ENCODE results near the gene GAK. TPM values are rescaled to one million over a fixed set of nuclear protein-coding genes. Genes with fewer than 3 reads are reported as not detected.
A peak's percentile ranks its signal among the peaks of the same experiment; 100 is the strongest.

The GAK gene
- total and polyA plus RNA-seq, 2 donors from 2014 or later = 92.0 to 124 TPM

GRCh38 chr4:814312-814850, 117.7 kb downstream of the GAK start:
- Histone ChIP-seq H3K9ac (ENCODE audit: low read length in 3 of 3) (no peak overlapping the region), H3K4me1 (ENCODE audit: control insufficient read depth in 2 of 3, insufficient read depth in 2 of 3, low read depth in 1 of 3, low read length in 3 of 3) (no peaks in the 10 kb centered on the region), H3K9me3 (ENCODE audit: control insufficient read depth in 2 of 3, insufficient read depth in 1 of 3, low read length in 3 of 3) (no peaks in the 10 kb centered on the region), H3K4me3 (ENCODE audit: low read length in 3 of 3) (no peak overlapping the region), H3K27me3 (ENCODE audit: control insufficient read depth, insufficient read depth, low read length) (no peaks in the 10 kb centered on the region), H3K36me3 (ENCODE audit: control insufficient read depth in 2 of 3, insufficient read depth in 3 of 3, low read length in 3 of 3) (no peaks in the 10 kb centered on the region), H3K27ac (ENCODE audit: low read depth in 2 of 2, low read length in 2 of 2) (no peak overlapping the region)
- TF ChIP-seq, protein P1, sequence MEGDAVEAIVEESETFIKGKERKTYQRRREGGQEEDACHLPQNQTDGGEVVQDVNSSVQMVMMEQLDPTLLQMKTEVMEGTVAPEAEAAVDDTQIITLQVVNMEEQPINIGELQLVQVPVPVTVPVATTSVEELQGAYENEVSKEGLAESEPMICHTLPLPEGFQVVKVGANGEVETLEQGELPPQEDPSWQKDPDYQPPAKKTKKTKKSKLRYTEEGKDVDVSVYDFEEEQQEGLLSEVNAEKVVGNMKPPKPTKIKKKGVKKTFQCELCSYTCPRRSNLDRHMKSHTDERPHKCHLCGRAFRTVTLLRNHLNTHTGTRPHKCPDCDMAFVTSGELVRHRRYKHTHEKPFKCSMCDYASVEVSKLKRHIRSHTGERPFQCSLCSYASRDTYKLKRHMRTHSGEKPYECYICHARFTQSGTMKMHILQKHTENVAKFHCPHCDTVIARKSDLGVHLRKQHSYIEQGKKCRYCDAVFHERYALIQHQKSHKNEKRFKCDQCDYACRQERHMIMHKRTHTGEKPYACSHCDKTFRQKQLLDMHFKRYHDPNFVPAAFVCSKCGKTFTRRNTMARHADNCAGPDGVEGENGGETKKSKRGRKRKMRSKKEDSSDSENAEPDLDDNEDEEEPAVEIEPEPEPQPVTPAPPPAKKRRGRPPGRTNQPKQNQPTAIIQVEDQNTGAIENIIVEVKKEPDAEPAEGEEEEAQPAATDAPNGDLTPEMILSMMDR (IDR thresholded peaks at IDR 0.05; ENCODE audit: borderline replicate concordance, extremely low read depth, insufficient read depth) = no peak
- FAIRE-seq (no peak), DNase-seq (peak in 1 of 5 donors; percentile 60)
- intact Hi-C loops (cut with DNase I) = no loop called here

DNA sequence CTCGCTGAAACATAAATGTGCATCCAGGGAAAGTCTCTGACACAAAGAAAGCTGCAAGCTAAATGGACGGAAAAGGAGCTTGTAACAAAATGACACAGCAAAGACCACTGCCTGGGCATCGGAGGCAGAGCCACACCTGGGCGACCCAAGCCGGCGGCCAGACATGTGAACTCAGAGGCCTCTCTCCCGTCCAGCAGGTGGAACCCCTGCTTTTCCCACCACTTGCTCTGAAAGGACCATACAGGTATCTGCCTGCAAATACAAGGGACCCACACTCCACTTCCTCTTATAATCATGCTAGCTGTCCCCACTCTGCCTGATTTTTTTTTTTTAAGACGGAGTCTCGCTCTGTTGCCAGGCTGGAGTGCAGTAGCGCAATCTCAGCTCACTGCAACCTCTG, 118.2 kb downstream of the GAK start:
- no peaks in the 10 kb centered on the region for H3K36me3 ChIP-seq (ENCODE audit: control insufficient read depth in 2 of 3, insufficient read depth in 3 of 3, low read length in 3 of 3)
- DNase-seq = no peak
- H3K27ac ChIP-seq (ENCODE audit: low read depth in 2 of 2, low read length in 2 of 2) = no peak overlapping the region
- TF ChIP-seq, protein P1 (IDR thresholded peaks at IDR 0.05; ENCODE audit: borderline replicate concordance, extremely low read depth, insufficient read depth) = no peak
- no peaks in the 10 kb centered on the region for H3K27me3 ChIP-seq (ENCODE audit: control insufficient read depth, insufficient read depth, low read length)
- no peak overlapping the region for H3K9ac ChIP-seq (ENCODE audit: low read length in 3 of 3)
- H3K4me3 ChIP-seq (ENCODE audit: low read length in 3 of 3) = no peak overlapping the region
- no peaks in the 10 kb centered on the region for H3K4me1 ChIP-seq (ENCODE audit: control insufficient read depth in 2 of 3, insufficient read depth in 2 of 3, low read depth in 1 of 3, low read length in 3 of 3)
- no peak for FAIRE-seq
- H3K9me3 ChIP-seq (ENCODE audit: control insufficient read depth in 2 of 3, insufficient read depth in 1 of 3, low read length in 3 of 3) = no peaks in the 10 kb centered on the region
- intact Hi-C loops (cut with DNase I) = no loop called here

GRCh38 chr4:808860-809570, 123.1 kb downstream of the GAK start:
- intact Hi-C loops (cut with DNase I) = no loop called here
- Histone ChIP-seq H3K9ac (ENCODE audit: low read length in 3 of 3) (no peak overlapping the region), H3K9me3 (ENCODE audit: control insufficient read depth in 2 of 3, insufficient read depth in 1 of 3, low read length in 3 of 3) (no peaks in the 10 kb centered on the region), H3K27ac (ENCODE audit: low read depth in 2 of 2, low read length in 2 of 2) (no peak overlapping the region), H3K4me1 (ENCODE audit: control insufficient read depth in 2 of 3, insufficient read depth in 2 of 3, low read depth in 1 of 3, low read length in 3 of 3) (no peaks in the 10 kb centered on the region), H3K36me3 (ENCODE audit: control insufficient read depth in 2 of 3, insufficient read depth in 3 of 3, low read length in 3 of 3) (no peaks in the 10 kb centered on the region), H3K27me3 (ENCODE audit: control insufficient read depth, insufficient read depth, low read length) (no peaks in the 10 kb centered on the region), H3K4me3 (ENCODE audit: low read length in 3 of 3) (no peak overlapping the region)
- TF ChIP-seq, protein P1 (IDR thresholded peaks at IDR 0.05; ENCODE audit: borderline replicate concordance, extremely low read depth, insufficient read depth) = no peak
- DNase-seq (peak in 1 of 5 donors; percentile 69), FAIRE-seq (no peak)
